ENCODE results near the gene RAB11A. TPM values are rescaled to one million over a fixed set of nuclear protein-coding genes. Genes with fewer than 3 reads are reported as not detected.

Gene RAB11A
- total and polyA plus RNA-seq, 2 experiments from 2014 or later, result 248 to 306 TPM

- H3K9me3 ChIP-seq (ENCODE audit: low read depth), result no peaks in the 10 kb centered on the region
- no peak overlapping the region for H3K4me3 ChIP-seq
- H3K27me3 ChIP-seq, result no peaks in the 10 kb centered on the region
- H4K20me1 ChIP-seq (ENCODE audit: insufficient read depth, poor library complexity, severe bottlenecking), result no peaks in the 10 kb centered on the region
- TF ChIP-seq CTCF (IDR thresholded peaks at IDR 0.05; ENCODE audit: poor library complexity) (no peak), EZH2phosphoT487 (IDR thresholded peaks at IDR 0.05; ENCODE audit: low read depth, severe bottlenecking, unreplicated experiment) (no peak), EZH2 (IDR thresholded peaks at IDR 0.05; ENCODE audit: borderline replicate concordance) (no peak)
- no peak for DNase-seq (ENCODE audit: low spot score)
- H3K27ac ChIP-seq, result no peak overlapping the region
- WGBS (ENCODE audit: low lambda C conversion rate, missing lambda C conversion rate), result 81% methylated on average over 10 of the region's 10 CpGs
- no peak overlapping the region for H2AFZ ChIP-seq
- no peaks in the 10 kb centered on the region for H3K4me1 ChIP-seq (ENCODE audit: insufficient read depth)
- H3K9me2 ChIP-seq (replicated peaks; ENCODE audit: insufficient read depth), result no peaks in the 10 kb centered on the region
- H3K4me2 ChIP-seq, result no peak overlapping the region
- no peaks in the 10 kb centered on the region for H3K36me3 ChIP-seq (replicated peaks; ENCODE audit: insufficient read depth, low read depth)
- no peaks in the 10 kb centered on the region for H3K79me2 ChIP-seq
Observed at GRCh38 chr15:65939901-65940617, 70.8 kb downstream of the RAB11A start.

DNA sequence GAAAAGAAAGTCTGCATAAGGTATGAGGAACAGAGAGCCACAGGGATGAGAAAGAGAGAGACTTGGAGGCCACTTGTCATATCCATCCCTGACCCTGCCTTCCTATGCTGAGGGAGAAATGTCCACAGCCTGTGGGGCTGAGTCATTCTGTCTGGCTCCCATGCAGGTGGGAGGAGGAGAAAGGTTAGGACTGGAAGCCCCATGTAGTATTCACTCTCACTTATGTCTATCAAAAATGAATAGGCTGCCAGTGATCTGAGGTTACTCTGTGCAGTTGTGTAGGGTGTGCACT, 71.3 kb downstream of the RAB11A start:
- H3K9me3 ChIP-seq (ENCODE audit: low read depth), result no peaks in the 10 kb centered on the region
- no peaks in the 10 kb centered on the region for H3K79me2 ChIP-seq
- no peaks in the 10 kb centered on the region for H3K4me1 ChIP-seq (ENCODE audit: insufficient read depth)
- H3K4me3 ChIP-seq, result no peak overlapping the region
- no peaks in the 10 kb centered on the region for H4K20me1 ChIP-seq (ENCODE audit: insufficient read depth, poor library complexity, severe bottlenecking)
- no peak for DNase-seq (ENCODE audit: low spot score)
- H3K27me3 ChIP-seq, result no peaks in the 10 kb centered on the region
- no peak overlapping the region for H3K4me2 ChIP-seq
- no peak overlapping the region for H3K27ac ChIP-seq
- no peaks in the 10 kb centered on the region for H3K9me2 ChIP-seq (replicated peaks; ENCODE audit: insufficient read depth)
- no peaks in the 10 kb centered on the region for H3K36me3 ChIP-seq (replicated peaks; ENCODE audit: insufficient read depth, low read depth)
- TF ChIP-seq EZH2phosphoT487 (IDR thresholded peaks at IDR 0.05; ENCODE audit: low read depth, severe bottlenecking, unreplicated experiment) (no peak), EZH2 (IDR thresholded peaks at IDR 0.05; ENCODE audit: borderline replicate concordance) (no peak), CTCF (IDR thresholded peaks at IDR 0.05; ENCODE audit: poor library complexity) (no peak)
- no peak overlapping the region for H2AFZ ChIP-seq

Small RNAs within 50 kb of the gene (small RNA-seq; reads per million reads assigned to genes)
- not detected for gene RF00026

Other genes with a start within 250 kb of the RAB11A start
- 7.4 and 9.5 TPM in 2 replicates for gene SLC24A1, start 247.6 kb upstream of the RAB11A start, total RNA-seq
- 3.6 and 6.1 TPM in 2 replicates for gene SLC24A1, start 247.6 kb upstream of the RAB11A start, polyA plus RNA-seq
- gene DENND4A, start 77.2 kb upstream of the RAB11A start, total RNA-seq, result 19.7 and 20.7 TPM in 2 replicates
- gene DENND4A, start 77.2 kb upstream of the RAB11A start, polyA plus RNA-seq, result 3.2 and 3.9 TPM in 2 replicates

All from hepatocyte (in vitro differentiated cells).